Measurements from ENCODE around the gene CCDC85C. TPM values are rescaled to one million over a fixed set of nuclear protein-coding genes. Genes with fewer than 3 reads are reported as not detected.

Gene CCDC85C
- total RNA-seq, 1 experiment from 2014 or later: 33.2 TPM

- no peak overlapping the region for H4K91ac ChIP-seq (ENCODE audit: insufficient read length, low read depth, low read length)
- no peak overlapping the region for H2AFZ ChIP-seq (ENCODE audit: low read length)
- no peak overlapping the region for H3K18ac ChIP-seq (ENCODE audit: insufficient read length, low read depth, low read length)
- H3T11ph ChIP-seq (ENCODE audit: low read length): no peak overlapping the region
- no peak overlapping the region for H3K27ac ChIP-seq (ENCODE audit: insufficient read length, low read depth, low read length)
- no peak overlapping the region for H2BK120ac ChIP-seq (ENCODE audit: low read depth, low read length, poor library complexity, severe bottlenecking)
- Mint-ChIP-seq H3K4me3 (peak overlapping the region; percentile 91 to 94), H3K27me3 (ENCODE audit: low read depth) (no peaks in the 10 kb centered on the region), H3K4me1 (peaks cover 26 to 34% of the 10 kb centered on the region in 2 experiments), H3K27ac (no peak overlapping the region), H3K36me3 (ENCODE audit: insufficient read depth in 1 of 3, low read depth in 3 of 3) (no peaks in the 10 kb centered on the region), H3K9me3 (no peaks in the 10 kb centered on the region)
- DNase-seq: no peak
- H3K4me1 ChIP-seq (ENCODE audit: insufficient read depth, low read length): 0 out of 2 replicates have a peak, but pooled peaks cover 2% of the 10 kb centered on the region
- H3K23me2 ChIP-seq (ENCODE audit: insufficient read length, low read depth, low read length, poor library complexity, severe bottlenecking): peaks cover 11% of the 10 kb centered on the region
- no peak overlapping the region for H2BK5ac ChIP-seq (ENCODE audit: insufficient read length, low read length)
- H3K79me2 ChIP-seq (ENCODE audit: insufficient read depth, low read length): peaks cover 53% of the 10 kb centered on the region; the same call in 1 of the 2 replicates
- H3K4me2 ChIP-seq (ENCODE audit: insufficient read depth, insufficient read length, low read length): peak overlapping the region; percentile 65
- no peak overlapping the region for H2BK12ac ChIP-seq (ENCODE audit: insufficient read length, low read depth, low read length)
- peak overlapping the region; percentile 38 for H3K9ac ChIP-seq (ENCODE audit: extremely low read depth, insufficient read length, low read length)
- H3K4ac ChIP-seq (ENCODE audit: low read depth, low read length): no peak overlapping the region
- no peak overlapping the region for H4K8ac ChIP-seq (replicated peaks; ENCODE audit: insufficient read length, low read depth, low read length)
- H3K56ac ChIP-seq (ENCODE audit: insufficient read length, low read depth, low read length): no peak overlapping the region
- no peak overlapping the region for H2AK5ac ChIP-seq (ENCODE audit: insufficient read length, low read length)
- no CpG with 5 or more reads among the region's 18 CpGs for WGBS (ENCODE audit: extremely low coverage, insufficient read length, low lambda C conversion rate)
- TF ChIP-seq CTCF (conservative IDR thresholded peaks at IDR 0.05): no peak
- H3K23ac ChIP-seq (ENCODE audit: insufficient read length, low read depth, low read length): no peak overlapping the region
- H4K5ac ChIP-seq (ENCODE audit: insufficient read length, low read depth, low read length): no peak overlapping the region
- H4K20me1 ChIP-seq (ENCODE audit: control insufficient read depth, insufficient read depth, insufficient read length): no peaks in the 10 kb centered on the region
- H3K14ac ChIP-seq (ENCODE audit: insufficient read depth, low read length): no peak overlapping the region
- no peak overlapping the region for H2BK15ac ChIP-seq (ENCODE audit: low read depth, low read length)
- H3K9me3 ChIP-seq (ENCODE audit: control insufficient read depth, low read depth, low read length): no peaks in the 10 kb centered on the region
- H2BK20ac ChIP-seq (ENCODE audit: low read depth, low read length, poor library complexity, severe bottlenecking): no peak overlapping the region
- H3K79me1 ChIP-seq (ENCODE audit: insufficient read depth, low read depth, low read length, poor library complexity, severe bottlenecking): peaks cover 12% of the 10 kb centered on the region
- H3K27me3 ChIP-seq (ENCODE audit: insufficient read depth, low read length): no peaks in the 10 kb centered on the region
Measured at GRCh38 chr14:99479160-99479905, 124.7 kb downstream of the CCDC85C start.
